HEK293T (cell line): ENCODE data around the gene UBE2U.

Source experiments
- CTCF ChIA-PET: fragments of 350-600 bp; formaldehyde crosslinking; extraction: SDS; loops from one replicate; lab custom pipeline; 2021; ENCODE audit warnings: antibody characterized with exemption, inconsistent platforms; lab: Yijun Ruan, JAX
- POLR2A ChIA-PET: fragments of 350-600 bp; formaldehyde crosslinking; extraction: SDS; loops from one replicate; lab custom pipeline; 2020; ENCODE audit warnings: antibody characterized with exemption, inconsistent platforms; lab: Yijun Ruan, JAX
- DNase-seq: peaks from one replicate; pipeline ENCODE4 v3.0.0; 2012; ENCODE audit warnings: mixed read lengths; ENCODE audit errors: extremely low spot score
- ARNT ChIP-seq: fragments of 450-650 bp; IDR thresholded peaks from 2 replicates; pipeline ENCODE4 v1.6.1; 2017; ENCODE audit warnings: mild to moderate bottlenecking
- BHLHE40 ChIP-seq: fragments of 450-650 bp; IDR thresholded peaks from 2 replicates; pipeline ENCODE4 v1.6.1; 2016; ENCODE audit warnings: mild to moderate bottlenecking, moderate library complexity, borderline replicate concordance
- CTBP1 ChIP-seq: fragments of 450-650 bp; IDR thresholded peaks from 2 replicates; pipeline ENCODE4 v1.6.1; 2016; ENCODE audit warnings: borderline replicate concordance
- ELF4 ChIP-seq: fragments of 450-650 bp; IDR thresholded peaks from 2 replicates; pipeline ENCODE4 v1.6.1; 2017; ENCODE audit warnings: antibody characterized with exemption
- FOXA1 ChIP-seq: fragments of 450-650 bp; IDR thresholded peaks from 2 replicates; pipeline ENCODE4 v1.6.1; 2016; ENCODE audit warnings: mild to moderate bottlenecking
- FOXK2 ChIP-seq: fragments of 450-650 bp; IDR thresholded peaks from 2 replicates; pipeline ENCODE4 v1.6.1; 2016; ENCODE audit warnings: mild to moderate bottlenecking
- FOXM1 ChIP-seq: fragments of 450-650 bp; IDR thresholded peaks from 2 replicates; pipeline ENCODE4 v1.6.1; 2017; ENCODE audit warnings: mild to moderate bottlenecking, borderline replicate concordance
- HDGF ChIP-seq: fragments of 450-650 bp; IDR thresholded peaks from 2 replicates; pipeline ENCODE4 v1.6.1; 2017; ENCODE audit warnings: antibody characterized with exemption, borderline replicate concordance
- L3MBTL2 ChIP-seq: fragments of 450-650 bp; conservative IDR thresholded peaks from 2 replicates; pipeline ENCODE4 v1.6.1; 2016; ENCODE audit warnings: mild to moderate bottlenecking
- LEF1 ChIP-seq: fragments of 450-650 bp; IDR thresholded peaks from 2 replicates; pipeline ENCODE4 v1.6.1; 2017; ENCODE audit warnings: mild to moderate bottlenecking, borderline replicate concordance
- NFRKB ChIP-seq: fragments of 450-650 bp; IDR thresholded peaks from 2 replicates; pipeline ENCODE4 v1.6.1; 2016; ENCODE audit warnings: mild to moderate bottlenecking, moderate library complexity
- PKNOX1 ChIP-seq: fragments of 450-650 bp; IDR thresholded peaks from 2 replicates; pipeline ENCODE4 v1.6.1; 2016
- SP1 ChIP-seq: fragments of 450-650 bp; IDR thresholded peaks from 2 replicates; pipeline ENCODE4 v1.6.1; 2017
- SUZ12 ChIP-seq: fragments of 450-650 bp; IDR thresholded peaks from 2 replicates; pipeline ENCODE4 v1.6.1; 2016; ENCODE audit warnings: mild to moderate bottlenecking
- TARDBP ChIP-seq: fragments of 450-650 bp; IDR thresholded peaks from 2 replicates; pipeline ENCODE4 v1.6.1; 2016
- ZNF384 ChIP-seq: fragments of 450-650 bp; IDR thresholded peaks from 2 replicates; pipeline ENCODE4 v1.6.1; 2016

UBE2U gene

GRCh38 chr1:64203420-64203819 lies at the start of gene UBE2U:
Gene UBE2U, plus strand, starts transcription at chr1:64203623. Its CDS starts 428 bp downstream, at chr1:64204051.
- ChIA-PET CTCF (no interaction called here), POLR2A (no interaction called here)
- no peak for DNase-seq
- TF ChIP-seq BHLHE40 (no peak), FOXA1 (no peak), SUZ12 (no peak), FOXK2 (no peak), TARDBP (no peak), L3MBTL2 (no peak), ARNT (no peak), PKNOX1 (no peak), ELF4 (no peak), LEF1 (no peak), ZNF384 (no peak), FOXM1 (no peak), NFRKB (no peak), CTBP1 (no peak)

GRCh38 chr1:64155278-64155677 lies 48.1 kb upstream of the UBE2U start:
- ChIA-PET CTCF (no interaction called here), POLR2A (no interaction called here)
- DNase-seq: no peak
- TF ChIP-seq CTBP1 (no peak), ZNF384 (no peak), BHLHE40 (no peak), HDGF (no peak), L3MBTL2 (no peak), NFRKB (no peak)

GRCh38 chr1:64161357-64161941 lies 42.0 kb upstream of the UBE2U start:
- POLR2A ChIA-PET: no interaction called here
- CTCF ChIA-PET: interaction anchor here (0.7 to 0.8 kb wide), 2 partner anchors 13 to 24 kb away, joined by 3 read pairs; no protein-coding TSS in a partner anchor

GRCh38 chr1:64162151-64162550 lies 41.3 kb upstream of the UBE2U start:
- ChIA-PET CTCF (interaction anchor here (1.4 kb wide), 1 partner anchor 25 kb away, joined by 5 read pairs; no protein-coding TSS in a partner anchor), POLR2A (no interaction called here)
- TF ChIP-seq HDGF (no peak), L3MBTL2 (no peak), LEF1 (no peak), PKNOX1 (no peak), BHLHE40 (no peak), ARNT (no peak), TARDBP (no peak), FOXK2 (no peak), FOXM1 (no peak), SUZ12 (no peak), NFRKB (no peak), SP1 (no peak), FOXA1 (no peak), ZNF384 (no peak), ELF4 (no peak), CTBP1 (no peak)
- DNase-seq: no peak

More at GRCh38 chr1:64161357-64161941, 42.0 kb upstream of the UBE2U start:
- TF ChIP-seq SP1: no peak
- DNase-seq: no peak

- ChIA-PET POLR2A (no interaction called here), CTCF (interaction anchor here (0.9 to 1.6 kb wide), 3 partner anchors 21 to 471 kb away, joined by 4 to 7 read pairs (median 5); no protein-coding TSS in a partner anchor)
- no peak for DNase-seq
- TF ChIP-seq ZNF384 (no peak), TARDBP (no peak), SUZ12 (no peak), CTBP1 (no peak), ELF4 (no peak), LEF1 (no peak), NFRKB (no peak), SP1 (no peak), BHLHE40 (no peak), FOXK2 (no peak), FOXM1 (no peak), FOXA1 (no peak)
These were observed 40.6 kb upstream of the UBE2U start for GRCh38 chr1:64162804-64163203.

- ChIA-PET POLR2A (no interaction called here), CTCF (interaction anchor here (0.9 to 1.6 kb wide), 4 partner anchors 20 to 490 kb away, joined by 3 to 7 read pairs (median 4); no protein-coding TSS in a partner anchor)
- no peak for TF ChIP-seq BHLHE40
- no peak for TF ChIP-seq HDGF
- no peak for TF ChIP-seq ZNF384
- TF ChIP-seq FOXA1: no peak
- TF ChIP-seq FOXK2: no peak
- no peak for TF ChIP-seq TARDBP
- TF ChIP-seq ARNT: no peak
- TF ChIP-seq PKNOX1: no peak
- no peak for TF ChIP-seq SUZ12
- no peak for TF ChIP-seq L3MBTL2
- TF ChIP-seq FOXM1: no peak
- TF ChIP-seq SP1: no peak
- TF ChIP-seq CTBP1: no peak
- TF ChIP-seq LEF1: no peak
- TF ChIP-seq NFRKB: no peak
- DNase-seq: no peak
These were observed 40.0 kb upstream of the UBE2U start for GRCh38 chr1:64163431-64163830.
